NCI-H446 treated with DMSO at 0.1 percent for 48 hours (cell line): ENCODE measurements around the gene IL6R.
"Not testable (repeated sequence)": the region's sequence is repeated elsewhere in the genome, so short reads cannot be mapped to it uniquely, and the experiment has no call there.

Experiments used
- DNase-seq: peaks from one replicate; lab custom pipeline; 2025; lab: John Stamatoyannopoulos, UW

The IL6R gene

GRCh38 chr1:154404984-154405746, at the start of gene IL6R:
Gene IL6R (plus strand): TSS chr1:154405343. CDS start chr1:154405630, 287 bp downstream.
- DNase-seq = peak; percentile 35

- DNase-seq = no peak
These were observed 46.6 kb upstream of the IL6R start for GRCh38 chr1:154358519-154358918.

- no peak for DNase-seq
These were observed 44.9 kb upstream of the IL6R start for GRCh38 chr1:154360288-154360687.

GRCh38 chr1:154360881-154361280, 44.3 kb upstream of the IL6R start:
- DNase-seq = not testable (repeated sequence)

GRCh38 chr1:154361357-154361756, 43.8 kb upstream of the IL6R start:
- no peak for DNase-seq

GRCh38 chr1:154371436-154371835, 33.7 kb upstream of the IL6R start:
- no peak for DNase-seq

- not testable (repeated sequence) for DNase-seq
These were observed 31.3 kb upstream of the IL6R start for GRCh38 chr1:154373777-154374357.

GRCh38 chr1:154379301-154379700, 25.8 kb upstream of the IL6R start:
- DNase-seq = peak; percentile 82

- no peak for DNase-seq
These were observed 20.3 kb upstream of the IL6R start for GRCh38 chr1:154384650-154385489.

GRCh38 chr1:154386643-154387352, 18.3 kb upstream of the IL6R start:
- DNase-seq = no peak

GRCh38 chr1:154391086-154391770, 13.9 kb upstream of the IL6R start:
- no peak for DNase-seq

- DNase-seq = no peak
These were observed 7.0 kb upstream of the IL6R start for GRCh38 chr1:154398141-154398540.

GRCh38 chr1:154398678-154399077, 6.5 kb upstream of the IL6R start:
- no peak for DNase-seq

GRCh38 chr1:154400381-154400801, 4.8 kb upstream of the IL6R start:
- no peak for DNase-seq

GRCh38 chr1:154402409-154402921, 2.7 kb upstream of the IL6R start:
- DNase-seq = no peak

- no peak for DNase-seq
These were observed 1.7 kb upstream of the IL6R start for GRCh38 chr1:154403261-154403943.

GRCh38 chr1:154403983-154404382, 1.2 kb upstream of the IL6R start:
- DNase-seq = no peak

- no peak for DNase-seq
These were observed 622 bp upstream of the IL6R start for GRCh38 chr1:154404511-154404931.

- peak; percentile 39 for DNase-seq
These were observed 816 bp downstream of the IL6R start for GRCh38 chr1:154405747-154406571.

GRCh38 chr1:154406572-154406879, 1.4 kb downstream of the IL6R start:
- DNase-seq = no peak
